SK-N-MC (cell line): ENCODE results near the gene FILIP1L.

Experiments used
- EZH2 ChIP-seq: fragments of 200-600 bp; sonication (generic); IDR thresholded peaks from one replicate; pipeline ENCODE4 v1.6.1; 2017; ENCODE audit warnings: antibody characterized with exemption
- FOXP2 ChIP-seq: optimal IDR thresholded peaks from 2 replicates; pipeline ENCODE3; 2011; ENCODE audit warnings: mild to moderate bottlenecking, moderate library complexity; ENCODE audit not compliant: insufficient read depth; ENCODE audit errors: extremely low read length, control extremely low read depth
- POLR2AphosphoS5 ChIP-seq: IDR thresholded peaks from 2 replicates; pipeline ENCODE4 v1.6.1; 2012; ENCODE audit warnings: mild to moderate bottlenecking, low read depth, low read length, borderline replicate concordance

DNA sequence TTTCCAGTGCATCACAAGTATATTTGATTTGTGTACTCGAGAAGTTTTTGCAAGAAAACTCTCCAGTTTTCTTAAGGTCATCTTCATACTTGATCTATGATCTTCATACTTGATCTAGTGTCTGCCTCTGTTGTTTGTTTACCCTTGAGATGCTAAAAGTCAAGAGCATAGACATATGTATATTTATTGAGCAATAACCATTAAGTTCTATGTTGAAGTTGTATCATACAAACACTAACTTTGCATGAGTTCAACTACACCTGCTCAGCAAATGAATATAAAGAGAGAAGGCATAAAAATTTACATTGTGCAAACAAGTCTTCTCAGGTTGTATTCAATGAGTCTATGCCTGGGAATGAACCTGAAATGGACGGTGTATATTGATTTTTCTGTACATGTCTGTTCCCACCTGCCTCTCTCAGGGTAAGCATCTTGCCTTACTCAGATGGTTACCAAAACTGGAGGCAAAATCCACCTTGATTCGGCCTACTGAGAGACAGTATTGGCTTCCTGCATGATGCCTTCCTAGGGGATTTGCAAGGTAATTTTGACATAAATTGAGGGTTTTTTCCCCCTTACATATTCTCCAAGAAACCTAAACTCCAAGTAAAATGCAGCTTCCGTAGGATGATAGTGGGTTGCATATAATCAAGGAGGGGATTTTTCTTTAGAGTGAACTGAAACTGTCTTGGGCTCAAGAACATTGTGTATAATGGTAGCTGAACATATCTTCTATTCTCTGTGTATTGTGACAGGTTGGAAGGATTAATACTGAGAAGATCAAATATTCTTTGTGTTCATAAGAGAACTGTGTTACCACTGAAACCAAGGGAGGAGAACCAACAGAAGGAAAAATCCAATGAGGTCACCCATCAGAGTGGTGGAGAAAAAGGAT is 110.4 kb downstream of the FILIP1L start:
- no peak for TF ChIP-seq POLR2AphosphoS5
- TF ChIP-seq FOXP2, result no peak
- TF ChIP-seq EZH2, result no peak
